ENCODE measurements around the gene PDCD2. TPM values are rescaled to one million over a fixed set of nuclear protein-coding genes. Genes with fewer than 3 reads are reported as not detected.

Gene PDCD2
- polyA plus RNA-seq, 1 donor (not counting 4 experiments of a cell fraction or from before 2014, with no cell fraction given): 103 TPM

DNA sequence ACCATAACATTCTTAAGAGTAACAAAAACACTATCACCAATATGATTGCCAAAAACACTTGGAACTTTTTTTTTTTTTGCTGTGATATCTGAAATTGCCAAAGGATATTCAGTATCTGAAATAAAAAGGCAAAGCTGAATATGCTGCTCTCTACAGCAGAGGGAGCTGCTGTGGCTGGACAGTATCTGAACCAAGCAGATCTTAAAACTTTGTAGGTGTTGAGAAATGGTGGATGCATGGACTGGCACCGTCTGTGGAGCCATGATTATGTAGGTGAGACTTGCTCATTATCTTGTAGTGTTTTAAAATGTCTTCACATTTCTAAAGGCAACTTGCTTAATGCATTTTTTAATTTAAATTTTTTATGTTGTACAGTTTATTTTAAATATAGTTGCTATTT is 9.2 kb downstream of the PDCD2 start:
- H3K4me2 ChIP-seq (ENCODE audit: control insufficient read depth, extremely low read depth, insufficient read depth, low read depth, low read length): no peak overlapping the region
- no peaks in the 10 kb centered on the region for H3K4me1 ChIP-seq (ENCODE audit: control insufficient read depth, extremely low read depth, insufficient read depth, low read length)
- no peak overlapping the region for H3K9ac ChIP-seq (ENCODE audit: control insufficient read depth, extremely low read depth, insufficient read depth, low read length)
- no peak overlapping the region for H3K27ac ChIP-seq (ENCODE audit: control insufficient read depth, insufficient read depth, low read length)
- DNase-seq (ENCODE audit: low read depth, low spot score): no peak
- no peaks in the 10 kb centered on the region for H3K9me1 ChIP-seq (ENCODE audit: control insufficient read depth, extremely low read depth, insufficient read depth, low read length)
- FAIRE-seq: no peak
- H3K9me3 ChIP-seq (ENCODE audit: control insufficient read depth, low read depth, low read length): no peaks in the 10 kb centered on the region
- dilution Hi-C loops (cut with MboI; ENCODE audit: extremely low pct_ligation_motif_present, low sequenced_read_pairs): no loop called here
- no peaks in the 10 kb centered on the region for H4K20me1 ChIP-seq (ENCODE audit: control insufficient read depth, extremely low read depth, insufficient read depth, low read length)
- no peaks in the 10 kb centered on the region for H3K79me2 ChIP-seq (ENCODE audit: control insufficient read depth, insufficient read depth, low read length)
- no peaks in the 10 kb centered on the region for H3K27me3 ChIP-seq (ENCODE audit: control insufficient read depth, extremely low read depth, insufficient read depth, low read length)
- H3K36me3 ChIP-seq (ENCODE audit: control insufficient read depth in 2 of 2, extremely low read depth in 1 of 2, insufficient read depth in 2 of 2, low read length in 2 of 2): peaks cover 5 to 14% of the 10 kb centered on the region in 2 experiments
- H2AFZ ChIP-seq (ENCODE audit: control insufficient read depth, low read length): no peak overlapping the region
- no peak for TF ChIP-seq EZH2 (IDR thresholded peaks at IDR 0.05; ENCODE audit: low read length)
- TF ChIP-seq, protein P1, sequence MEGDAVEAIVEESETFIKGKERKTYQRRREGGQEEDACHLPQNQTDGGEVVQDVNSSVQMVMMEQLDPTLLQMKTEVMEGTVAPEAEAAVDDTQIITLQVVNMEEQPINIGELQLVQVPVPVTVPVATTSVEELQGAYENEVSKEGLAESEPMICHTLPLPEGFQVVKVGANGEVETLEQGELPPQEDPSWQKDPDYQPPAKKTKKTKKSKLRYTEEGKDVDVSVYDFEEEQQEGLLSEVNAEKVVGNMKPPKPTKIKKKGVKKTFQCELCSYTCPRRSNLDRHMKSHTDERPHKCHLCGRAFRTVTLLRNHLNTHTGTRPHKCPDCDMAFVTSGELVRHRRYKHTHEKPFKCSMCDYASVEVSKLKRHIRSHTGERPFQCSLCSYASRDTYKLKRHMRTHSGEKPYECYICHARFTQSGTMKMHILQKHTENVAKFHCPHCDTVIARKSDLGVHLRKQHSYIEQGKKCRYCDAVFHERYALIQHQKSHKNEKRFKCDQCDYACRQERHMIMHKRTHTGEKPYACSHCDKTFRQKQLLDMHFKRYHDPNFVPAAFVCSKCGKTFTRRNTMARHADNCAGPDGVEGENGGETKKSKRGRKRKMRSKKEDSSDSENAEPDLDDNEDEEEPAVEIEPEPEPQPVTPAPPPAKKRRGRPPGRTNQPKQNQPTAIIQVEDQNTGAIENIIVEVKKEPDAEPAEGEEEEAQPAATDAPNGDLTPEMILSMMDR (optimal IDR thresholded peaks at IDR 0.05 in 1 of 3, IDR thresholded peaks at IDR 0.05 in 1 of 3, conservative IDR thresholded peaks at IDR 0.05 in 1 of 3; ENCODE audit: extremely low read depth in 1 of 3, insufficient read depth in 2 of 3, low read length in 3 of 3): peak; percentile 10 to 29 (median 28)
- H3K4me3 ChIP-seq (ENCODE audit: control insufficient read depth in 2 of 3, extremely low read depth in 1 of 3, insufficient read depth in 2 of 3, low read depth in 1 of 3, low read length in 3 of 3): no peak overlapping the region

DNA sequence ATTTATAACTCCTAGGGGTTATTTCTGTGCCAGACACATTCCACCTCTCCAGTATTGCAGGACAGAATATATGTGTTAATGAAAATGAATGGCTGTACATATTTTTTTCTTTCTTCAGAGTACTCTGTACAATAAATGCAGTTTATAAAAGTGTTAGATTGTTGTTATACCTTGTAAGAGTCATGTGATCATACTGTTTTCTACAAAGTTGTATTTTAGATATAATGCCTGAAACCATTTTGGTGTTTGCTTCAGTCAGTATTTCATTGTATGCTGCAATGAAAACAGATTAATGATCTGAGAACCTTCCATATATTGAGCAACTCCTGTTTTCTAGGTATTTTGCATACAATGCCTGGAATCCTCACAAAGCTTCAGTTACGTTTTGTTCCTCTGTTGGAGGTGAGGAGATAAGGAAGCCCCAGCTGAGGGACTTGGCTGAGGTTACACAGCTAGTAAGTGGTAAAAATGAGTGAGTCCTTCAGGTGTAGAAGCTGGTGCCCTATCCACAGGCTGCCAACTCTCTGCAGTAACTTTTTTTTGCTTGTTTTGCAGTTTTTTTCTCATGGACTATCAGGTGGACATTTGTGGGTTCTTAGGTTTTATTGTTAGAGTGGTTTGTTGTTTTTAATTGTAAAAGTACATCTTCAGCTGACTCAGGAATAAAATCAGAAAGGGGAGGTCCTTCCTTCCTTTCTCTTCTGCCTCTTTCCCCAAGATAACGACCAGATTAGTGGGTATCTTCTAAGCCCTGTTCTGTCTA is 11.6 kb downstream of the PDCD2 start:
- no peak for FAIRE-seq
- H3K4me1 ChIP-seq (ENCODE audit: control insufficient read depth, extremely low read depth, insufficient read depth, low read length): no peaks in the 10 kb centered on the region
- dilution Hi-C loops (cut with MboI; ENCODE audit: extremely low pct_ligation_motif_present, low sequenced_read_pairs): no loop called here
- no peaks in the 10 kb centered on the region for H4K20me1 ChIP-seq (ENCODE audit: control insufficient read depth, extremely low read depth, insufficient read depth, low read length)
- H3K27me3 ChIP-seq (ENCODE audit: control insufficient read depth, extremely low read depth, insufficient read depth, low read length): no peaks in the 10 kb centered on the region
- no peak overlapping the region for H3K9ac ChIP-seq (ENCODE audit: control insufficient read depth, extremely low read depth, insufficient read depth, low read length)
- TF ChIP-seq, protein P1 (optimal IDR thresholded peaks at IDR 0.05 in 1 of 3, IDR thresholded peaks at IDR 0.05 in 1 of 3, conservative IDR thresholded peaks at IDR 0.05 in 1 of 3; ENCODE audit: extremely low read depth in 1 of 3, insufficient read depth in 2 of 3, low read length in 3 of 3): no peak
- TF ChIP-seq EZH2 (IDR thresholded peaks at IDR 0.05; ENCODE audit: low read length): no peak
- H3K4me3 ChIP-seq (ENCODE audit: control insufficient read depth in 2 of 3, extremely low read depth in 1 of 3, insufficient read depth in 2 of 3, low read depth in 1 of 3, low read length in 3 of 3): no peak overlapping the region
- no peak overlapping the region for H3K27ac ChIP-seq (ENCODE audit: control insufficient read depth, insufficient read depth, low read length)
- H2AFZ ChIP-seq (ENCODE audit: control insufficient read depth, low read length): no peak overlapping the region
- H3K79me2 ChIP-seq (ENCODE audit: control insufficient read depth, insufficient read depth, low read length): no peaks in the 10 kb centered on the region
- DNase-seq (ENCODE audit: low read depth, low spot score): no peak
- H3K9me1 ChIP-seq (ENCODE audit: control insufficient read depth, extremely low read depth, insufficient read depth, low read length): no peaks in the 10 kb centered on the region
- no peaks in the 10 kb centered on the region for H3K9me3 ChIP-seq (ENCODE audit: control insufficient read depth, low read depth, low read length)
- no peak overlapping the region for H3K4me2 ChIP-seq (ENCODE audit: control insufficient read depth, extremely low read depth, insufficient read depth, low read depth, low read length)
- H3K36me3 ChIP-seq (ENCODE audit: control insufficient read depth in 2 of 2, extremely low read depth in 1 of 2, insufficient read depth in 2 of 2, low read length in 2 of 2): peaks cover 6 to 15% of the 10 kb centered on the region in 2 experiments

Data from keratinocyte (primary cell).